Islet of Langerhans (tissue), 1 donor: ENCODE results near the gene CEACAM7.
"Not testable (repeated sequence)": the region's sequence is repeated elsewhere in the genome, so short reads cannot be mapped to it uniquely, and the experiment has no call there.

ENCODE experiments used
- FAIRE-seq: peaks from one replicate; lab custom pipeline; 2011; peaks lifted over from hg19 to GRCh38; lab: Jason Lieb, UNC

The CEACAM7 gene

DNA sequence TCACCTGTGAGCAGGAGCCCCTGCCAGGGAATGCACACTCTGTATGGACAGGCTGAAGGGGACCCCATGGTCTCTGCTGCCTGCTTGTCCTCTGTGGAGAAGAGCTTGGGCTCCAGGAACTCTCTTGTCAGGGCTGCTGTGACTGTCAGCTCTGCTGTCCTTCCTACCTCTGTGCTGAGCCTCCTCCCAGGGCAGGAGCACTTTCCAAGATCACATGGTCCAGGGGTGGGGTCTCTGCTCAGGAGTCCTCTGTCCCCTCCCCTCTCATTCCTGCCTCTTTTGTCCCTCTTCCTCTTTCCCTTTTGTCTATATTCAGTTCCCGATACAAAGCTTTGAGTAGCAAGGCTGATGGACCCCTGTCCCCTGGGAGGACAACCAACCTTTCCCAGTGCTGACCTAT, at the start of gene CEACAM7:
Gene CEACAM7, minus strand, starts transcription at position 173 of the 400 bp plus-strand sequence. Its CDS starts 105 bp downstream, at position 68.
- FAIRE-seq: no peak

DNA sequence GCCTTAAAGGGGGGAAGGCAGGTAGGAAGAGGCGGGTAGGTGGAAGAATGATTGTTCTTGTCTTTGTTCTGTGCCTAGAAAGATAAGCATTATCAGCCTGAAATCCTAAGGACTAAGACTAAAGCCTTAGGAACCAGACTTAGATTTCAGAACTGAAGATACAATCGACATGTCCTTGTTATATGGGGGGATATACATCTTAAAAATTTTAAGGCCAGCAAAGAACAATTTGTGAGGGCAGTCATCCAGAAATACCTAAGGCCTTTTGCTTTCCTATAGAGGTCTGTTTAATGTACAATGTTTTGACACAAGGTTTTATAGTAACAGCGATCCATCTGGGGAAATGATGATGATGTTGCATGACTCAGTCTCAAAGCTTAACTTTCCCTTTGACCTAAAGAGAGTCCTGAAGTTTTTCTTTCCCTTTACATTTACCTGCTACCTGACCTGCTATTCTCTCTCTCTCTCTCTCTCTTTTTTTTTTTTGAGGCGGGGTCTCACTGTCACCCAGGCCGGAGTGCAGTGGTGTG, 47.1 kb upstream of the CEACAM7 start:
- no peak for FAIRE-seq

DNA sequence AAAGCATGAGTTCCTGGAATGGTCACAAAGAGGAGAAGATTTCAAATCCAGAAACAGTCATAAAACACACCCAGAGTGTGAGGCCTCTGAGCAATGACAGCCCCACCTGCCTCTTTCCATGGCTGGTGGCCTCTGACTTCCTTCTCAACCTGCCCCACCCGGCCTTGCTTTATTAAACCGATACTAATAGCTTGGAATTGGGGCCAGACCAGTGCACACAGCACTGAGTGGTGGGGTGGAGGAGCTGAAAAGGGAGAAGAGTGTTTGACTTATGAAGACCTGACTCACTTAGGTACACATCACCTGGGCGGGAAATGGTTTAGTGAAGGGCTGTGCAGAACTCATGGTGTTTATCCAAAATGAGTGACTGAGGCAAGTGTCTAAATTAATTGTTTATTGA, 46.5 kb upstream of the CEACAM7 start:
- FAIRE-seq: no peak

DNA sequence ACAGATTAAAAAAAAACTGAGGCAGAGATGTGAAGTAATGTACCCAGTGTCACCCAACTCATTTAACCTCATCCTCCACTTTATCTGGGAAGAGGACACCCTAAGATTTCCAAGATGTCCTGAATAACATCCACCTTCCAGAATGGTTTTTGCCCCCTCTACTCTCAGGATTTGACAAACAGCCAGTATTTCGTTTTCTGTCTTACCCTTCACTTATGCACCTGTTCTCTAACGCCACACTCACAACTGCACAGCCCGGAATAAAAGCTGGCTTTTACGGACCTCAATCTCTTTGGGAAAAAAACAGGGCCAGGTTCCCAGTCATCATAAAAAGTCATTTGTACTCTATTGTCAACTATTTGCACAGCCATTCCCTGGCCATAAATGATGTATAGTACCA, 46.1 kb upstream of the CEACAM7 start:
- FAIRE-seq: no peak

DNA sequence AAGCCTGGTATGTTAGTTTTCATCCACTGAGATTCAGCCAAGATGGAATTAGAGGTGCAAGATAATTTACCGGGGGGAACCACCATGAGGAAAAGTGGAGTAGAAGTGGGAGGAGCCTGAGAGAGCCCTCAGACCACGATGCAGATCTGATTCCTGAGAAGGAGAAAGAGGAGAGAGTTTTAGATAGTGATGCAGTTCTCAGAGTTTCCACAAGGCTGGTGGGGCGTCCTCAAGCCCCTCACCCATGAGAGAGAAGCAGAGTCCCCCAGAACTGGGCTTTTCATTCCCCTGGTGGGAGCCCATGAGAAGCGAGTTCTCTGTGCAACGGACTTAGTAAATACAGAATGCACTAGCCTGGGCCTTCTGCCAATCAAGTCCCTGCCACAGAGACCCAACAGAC, 38.4 kb upstream of the CEACAM7 start:
- no peak for FAIRE-seq

DNA sequence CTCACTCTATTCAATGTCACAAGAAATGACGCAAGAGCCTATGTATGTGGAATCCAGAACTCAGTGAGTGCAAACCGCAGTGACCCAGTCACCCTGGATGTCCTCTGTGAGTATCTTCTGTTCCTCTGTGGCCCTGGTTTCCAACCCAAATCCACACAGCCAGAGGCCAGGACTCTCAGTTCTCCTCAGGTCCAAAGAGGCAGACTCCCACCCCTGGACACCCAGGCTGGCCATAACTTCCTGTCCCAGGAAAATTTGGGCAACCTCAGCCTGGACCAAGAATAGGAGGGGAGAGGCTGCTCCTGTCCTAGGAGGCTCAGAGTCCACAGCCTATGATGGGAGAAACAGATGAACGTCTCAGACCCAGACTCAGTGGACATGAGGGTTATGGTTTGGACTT, 32.0 kb upstream of the CEACAM7 start:
- FAIRE-seq: no peak

DNA sequence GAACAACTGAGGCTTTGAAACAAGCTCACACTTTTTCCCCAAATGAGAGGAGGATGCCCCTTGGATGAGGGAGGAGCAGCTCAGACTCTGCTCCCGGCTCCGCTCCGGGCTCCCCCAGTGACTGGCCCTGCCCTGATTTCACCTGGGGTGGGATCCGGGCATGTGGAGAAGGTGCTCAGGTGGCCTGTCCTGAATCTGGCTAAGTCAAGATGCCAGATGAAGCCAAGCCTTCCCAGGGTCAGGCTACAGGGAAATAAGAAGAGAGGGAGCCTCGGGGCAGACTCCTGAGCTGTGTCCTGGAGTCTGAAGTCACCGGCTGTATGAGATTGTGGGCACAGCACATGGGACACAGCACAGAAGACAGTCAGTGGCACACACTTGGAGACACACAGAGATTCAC, 30.7 kb upstream of the CEACAM7 start:
- no peak for FAIRE-seq

DNA sequence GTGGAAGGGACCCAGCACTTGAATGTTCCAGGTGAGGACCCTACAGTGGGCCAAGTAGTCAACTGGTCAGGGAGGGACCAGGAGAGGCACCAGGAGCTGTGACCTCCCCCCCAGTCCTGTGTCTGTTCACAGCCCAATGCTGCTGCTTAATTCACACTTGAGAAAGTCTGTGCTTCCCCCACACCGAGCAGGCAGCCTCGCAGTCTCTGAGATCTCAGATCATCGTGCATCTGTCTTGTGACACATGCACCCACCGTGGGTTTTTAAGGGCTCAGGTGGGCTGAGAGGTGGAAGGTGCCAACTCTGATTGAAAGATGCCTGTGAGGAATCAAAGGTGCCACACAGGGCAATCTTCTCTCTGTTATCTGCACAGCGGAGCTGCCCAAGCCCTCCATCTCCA, 26.5 kb upstream of the CEACAM7 start:
- FAIRE-seq: no peak

DNA sequence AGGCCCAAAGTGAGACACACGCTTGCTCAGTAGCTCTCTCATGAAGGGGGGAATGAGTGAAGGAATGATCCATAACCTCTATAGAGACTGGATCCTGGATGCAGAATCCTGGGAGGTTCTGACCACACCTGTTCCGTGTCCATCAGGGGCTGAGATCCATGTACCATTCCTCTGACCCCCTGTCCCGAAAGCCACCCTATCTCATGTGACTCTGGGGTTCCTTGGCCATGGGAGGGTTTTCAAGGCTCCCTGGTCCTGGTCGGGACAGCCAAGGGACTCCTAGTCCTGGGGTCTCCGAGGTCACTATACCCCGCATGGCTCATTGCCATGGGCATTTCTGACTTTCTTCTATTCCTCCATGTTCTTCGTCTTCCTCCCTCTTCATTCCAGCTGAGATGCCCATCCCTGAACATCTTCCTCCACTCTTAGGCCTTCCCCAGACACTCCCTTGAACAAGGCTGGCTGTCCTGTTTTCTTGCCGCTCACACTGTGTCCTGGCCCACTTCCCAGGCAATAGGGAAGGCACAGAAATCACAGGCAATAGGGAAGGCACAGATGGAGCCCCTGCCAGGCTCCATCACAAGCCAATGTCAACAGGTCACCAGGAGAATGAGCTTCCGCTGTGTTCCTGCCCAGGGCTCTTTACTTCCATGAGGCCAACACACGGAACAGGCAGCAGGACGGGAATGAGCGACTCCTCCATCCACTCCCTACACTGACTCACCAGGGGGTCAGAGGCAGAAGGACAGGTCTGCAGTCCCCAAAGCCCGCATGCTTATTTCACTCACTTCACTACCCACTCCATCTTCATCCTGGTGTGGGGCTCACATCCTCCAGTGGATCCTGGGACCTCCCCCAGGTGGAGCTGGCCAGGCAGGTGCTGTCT, 23.5 kb upstream of the CEACAM7 start:
- no peak for FAIRE-seq

DNA sequence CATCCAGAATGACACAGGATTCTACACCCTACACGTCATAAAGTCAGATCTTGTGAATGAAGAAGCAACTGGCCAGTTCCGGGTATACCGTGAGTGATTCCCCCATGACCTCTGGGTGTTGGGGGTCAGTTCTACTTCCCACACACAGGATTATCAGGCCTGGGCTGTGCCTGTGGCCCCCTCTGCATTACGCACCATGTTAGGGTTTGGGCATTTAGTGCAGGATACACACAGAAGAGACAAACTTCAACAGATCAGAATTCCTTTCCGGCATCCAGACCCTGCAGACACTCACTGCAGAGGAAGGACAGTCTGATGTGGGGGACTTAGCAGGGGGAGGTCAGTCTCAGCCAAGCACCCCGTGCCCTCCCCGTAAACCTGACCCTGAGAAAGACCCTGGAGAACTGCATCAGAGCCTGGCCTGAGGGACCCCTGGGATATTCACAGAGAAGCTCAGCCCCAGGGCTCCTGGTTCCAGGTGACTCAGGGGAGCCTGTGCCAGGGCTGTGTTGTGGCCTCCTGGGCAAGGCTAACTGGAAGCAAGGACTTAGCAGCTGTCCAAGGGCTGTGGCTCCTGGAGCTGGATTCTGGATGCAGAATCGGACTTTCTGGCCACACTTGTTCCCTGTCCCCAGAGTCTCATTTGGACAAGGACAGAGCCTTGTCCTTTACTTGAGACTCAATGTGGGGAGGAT, 22.0 kb upstream of the CEACAM7 start:
- no peak for FAIRE-seq

DNA sequence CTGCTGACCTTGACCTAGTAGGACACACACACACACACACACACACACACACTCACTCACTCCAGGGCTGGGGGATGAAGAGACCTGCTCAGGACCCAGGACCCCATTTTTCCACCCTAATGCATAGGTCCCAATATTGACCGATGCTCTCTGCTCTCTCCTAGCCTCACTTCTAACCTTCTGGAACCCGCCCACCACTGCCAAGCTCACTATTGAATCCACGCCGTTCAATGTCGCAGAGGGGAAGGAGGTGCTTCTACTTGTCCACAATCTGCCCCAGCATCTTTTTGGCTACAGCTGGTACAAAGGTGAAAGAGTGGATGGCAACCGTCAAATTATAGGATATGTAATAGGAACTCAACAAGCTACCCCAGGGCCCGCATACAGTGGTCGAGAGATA, 21.4 kb upstream of the CEACAM7 start:
- not testable (repeated sequence) for FAIRE-seq

DNA sequence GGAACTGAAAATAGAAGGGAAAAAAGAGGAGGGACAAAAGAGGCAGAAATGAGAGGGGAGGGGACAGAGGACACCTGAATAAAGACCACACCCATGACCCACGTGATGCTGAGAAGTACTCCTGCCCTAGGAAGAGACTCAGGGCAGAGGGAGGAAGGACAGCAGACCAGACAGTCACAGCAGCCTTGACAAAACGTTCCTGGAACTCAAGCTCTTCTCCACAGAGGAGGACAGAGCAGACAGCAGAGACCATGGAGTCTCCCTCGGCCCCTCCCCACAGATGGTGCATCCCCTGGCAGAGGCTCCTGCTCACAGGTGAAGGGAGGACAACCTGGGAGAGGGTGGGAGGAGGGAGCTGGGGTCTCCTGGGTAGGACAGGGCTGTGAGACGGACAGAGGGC, 20.4 kb upstream of the CEACAM7 start, which contains the start of gene CEACAM5:
Gene CEACAM5, plus strand, starts transcription at position 146 of the 400 bp plus-strand sequence. Its CDS starts 106 bp downstream, at position 252.
- no peak for FAIRE-seq

DNA sequence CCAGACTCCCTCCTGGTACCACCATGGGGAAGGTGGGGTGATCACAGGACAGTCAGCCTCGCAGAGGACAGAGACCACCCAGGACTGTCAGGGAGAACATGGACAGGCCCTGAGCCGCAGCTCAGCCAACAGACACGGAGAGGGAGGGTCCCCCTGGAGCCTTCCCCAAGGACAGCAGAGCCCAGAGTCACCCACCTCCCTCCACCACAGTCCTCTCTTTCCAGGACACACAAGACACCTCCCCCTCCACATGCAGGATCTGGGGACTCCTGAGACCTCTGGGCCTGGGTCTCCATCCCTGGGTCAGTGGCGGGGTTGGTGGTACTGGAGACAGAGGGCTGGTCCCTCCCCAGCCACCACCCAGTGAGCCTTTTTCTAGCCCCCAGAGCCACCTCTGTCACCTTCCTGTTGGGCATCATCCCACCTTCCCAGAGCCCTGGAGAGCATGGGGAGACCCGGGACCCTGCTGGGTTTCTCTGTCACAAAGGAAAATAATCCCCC, 19.9 kb upstream of the CEACAM7 start:
- no peak for FAIRE-seq

DNA sequence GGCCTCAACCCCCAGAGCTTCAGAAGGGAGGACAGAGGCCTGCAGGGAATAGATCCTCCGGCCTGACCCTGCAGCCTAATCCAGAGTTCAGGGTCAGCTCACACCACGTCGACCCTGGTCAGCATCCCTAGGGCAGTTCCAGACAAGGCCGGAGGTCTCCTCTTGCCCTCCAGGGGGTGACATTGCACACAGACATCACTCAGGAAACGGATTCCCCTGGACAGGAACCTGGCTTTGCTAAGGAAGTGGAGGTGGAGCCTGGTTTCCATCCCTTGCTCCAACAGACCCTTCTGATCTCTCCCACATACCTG, 19.4 kb upstream of the CEACAM7 start:
- no peak for FAIRE-seq

DNA sequence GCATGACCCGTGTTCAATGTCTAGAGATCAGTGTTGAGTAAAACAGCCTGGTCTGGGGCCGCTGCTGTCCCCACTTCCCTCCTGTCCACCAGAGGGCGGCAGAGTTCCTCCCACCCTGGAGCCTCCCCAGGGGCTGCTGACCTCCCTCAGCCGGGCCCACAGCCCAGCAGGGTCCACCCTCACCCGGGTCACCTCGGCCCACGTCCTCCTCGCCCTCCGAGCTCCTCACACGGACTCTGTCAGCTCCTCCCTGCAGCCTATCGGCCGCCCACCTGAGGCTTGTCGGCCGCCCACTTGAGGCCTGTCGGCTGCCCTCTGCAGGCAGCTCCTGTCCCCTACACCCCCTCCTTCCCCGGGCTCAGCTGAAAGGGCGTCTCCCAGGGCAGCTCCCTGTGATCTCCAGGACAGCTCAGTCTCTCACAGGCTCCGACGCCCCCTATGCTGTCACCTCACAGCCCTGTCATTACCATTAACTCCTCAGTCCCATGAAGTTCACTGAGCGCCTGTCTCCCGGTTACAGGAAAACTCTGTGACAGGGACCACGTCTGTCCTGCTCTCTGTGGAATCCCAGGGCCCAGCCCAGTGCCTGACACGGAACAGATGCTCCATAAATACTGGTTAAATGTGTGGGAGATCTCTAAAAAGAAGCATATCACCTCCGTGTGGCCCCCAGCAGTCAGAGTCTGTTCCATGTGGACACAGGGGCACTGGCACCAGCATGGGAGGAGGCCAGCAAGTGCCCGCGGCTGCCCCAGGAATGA, 18.9 kb upstream of the CEACAM7 start:
- no peak for FAIRE-seq

DNA sequence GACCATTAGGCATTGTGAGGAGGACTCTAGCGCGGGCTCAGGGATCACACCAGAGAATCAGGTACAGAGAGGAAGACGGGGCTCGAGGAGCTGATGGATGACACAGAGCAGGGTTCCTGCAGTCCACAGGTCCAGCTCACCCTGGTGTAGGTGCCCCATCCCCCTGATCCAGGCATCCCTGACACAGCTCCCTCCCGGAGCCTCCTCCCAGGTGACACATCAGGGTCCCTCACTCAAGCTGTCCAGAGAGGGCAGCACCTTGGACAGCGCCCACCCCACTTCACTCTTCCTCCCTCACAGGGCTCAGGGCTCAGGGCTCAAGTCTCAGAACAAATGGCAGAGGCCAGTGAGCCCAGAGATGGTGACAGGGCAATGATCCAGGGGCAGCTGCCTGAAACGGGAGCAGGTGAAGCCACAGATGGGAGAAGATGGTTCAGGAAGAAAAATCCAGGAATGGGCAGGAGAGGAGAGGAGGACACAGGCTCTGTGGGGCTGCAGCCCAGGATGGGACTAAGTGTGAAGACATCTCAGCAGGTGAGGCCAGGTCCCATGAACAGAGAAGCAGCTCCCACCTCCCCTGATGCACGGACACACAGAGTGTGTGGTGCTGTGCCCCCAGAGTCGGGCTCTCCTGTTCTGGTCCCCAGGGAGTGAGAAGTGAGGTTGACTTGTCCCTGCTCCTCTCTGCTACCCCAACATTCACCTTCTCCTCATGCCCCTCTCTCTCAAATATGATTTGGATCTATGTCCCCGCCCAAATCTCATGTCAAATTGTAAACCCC, 17.5 kb upstream of the CEACAM7 start:
- no peak for FAIRE-seq

DNA sequence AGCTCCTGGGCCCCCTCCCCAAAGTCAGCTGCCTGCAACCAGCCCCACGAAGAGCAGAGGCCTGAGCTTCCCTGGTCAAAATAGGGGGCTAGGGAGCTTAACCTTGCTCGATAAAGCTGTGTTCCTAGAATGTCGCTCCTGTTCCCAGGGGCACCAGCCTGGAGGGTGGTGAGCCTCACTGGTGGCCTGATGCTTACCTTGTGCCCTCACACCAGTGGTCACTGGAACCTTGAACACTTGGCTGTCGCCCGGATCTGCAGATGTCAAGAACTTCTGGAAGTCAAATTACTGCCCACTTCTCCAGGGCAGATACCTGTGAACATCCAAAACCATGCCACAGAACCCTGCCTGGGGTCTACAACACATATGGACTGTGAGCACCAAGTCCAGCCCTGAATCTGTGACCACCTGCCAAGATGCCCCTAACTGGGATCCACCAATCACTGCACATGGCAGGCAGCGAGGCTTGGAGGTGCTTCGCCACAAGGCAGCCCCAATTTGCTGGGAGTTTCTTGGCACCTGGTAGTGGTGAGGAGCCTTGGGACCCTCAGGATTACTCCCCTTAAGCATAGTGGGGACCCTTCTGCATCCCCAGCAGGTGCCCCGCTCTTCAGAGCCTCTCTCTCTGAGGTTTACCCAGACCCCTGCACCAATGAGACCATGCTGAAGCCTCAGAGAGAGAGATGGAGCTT, 15.7 kb upstream of the CEACAM7 start:
- FAIRE-seq: no peak

DNA sequence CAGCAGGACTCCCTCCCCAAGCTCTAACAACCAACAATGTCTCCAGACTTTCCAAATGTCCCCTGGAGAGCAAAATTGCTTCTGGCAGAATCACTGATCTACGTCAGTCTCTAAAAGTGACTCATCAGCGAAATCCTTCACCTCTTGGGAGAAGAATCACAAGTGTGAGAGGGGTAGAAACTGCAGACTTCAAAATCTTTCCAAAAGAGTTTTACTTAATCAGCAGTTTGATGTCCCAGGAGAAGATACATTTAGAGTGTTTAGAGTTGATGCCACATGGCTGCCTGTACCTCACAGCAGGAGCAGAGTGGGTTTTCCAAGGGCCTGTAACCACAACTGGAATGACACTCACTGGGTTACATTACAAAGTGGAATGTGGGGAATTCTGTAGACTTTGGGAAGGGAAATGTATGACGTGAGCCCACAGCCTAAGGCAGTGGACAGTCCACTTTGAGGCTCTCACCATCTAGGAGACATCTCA, 14.1 kb upstream of the CEACAM7 start:
- FAIRE-seq: no peak

DNA sequence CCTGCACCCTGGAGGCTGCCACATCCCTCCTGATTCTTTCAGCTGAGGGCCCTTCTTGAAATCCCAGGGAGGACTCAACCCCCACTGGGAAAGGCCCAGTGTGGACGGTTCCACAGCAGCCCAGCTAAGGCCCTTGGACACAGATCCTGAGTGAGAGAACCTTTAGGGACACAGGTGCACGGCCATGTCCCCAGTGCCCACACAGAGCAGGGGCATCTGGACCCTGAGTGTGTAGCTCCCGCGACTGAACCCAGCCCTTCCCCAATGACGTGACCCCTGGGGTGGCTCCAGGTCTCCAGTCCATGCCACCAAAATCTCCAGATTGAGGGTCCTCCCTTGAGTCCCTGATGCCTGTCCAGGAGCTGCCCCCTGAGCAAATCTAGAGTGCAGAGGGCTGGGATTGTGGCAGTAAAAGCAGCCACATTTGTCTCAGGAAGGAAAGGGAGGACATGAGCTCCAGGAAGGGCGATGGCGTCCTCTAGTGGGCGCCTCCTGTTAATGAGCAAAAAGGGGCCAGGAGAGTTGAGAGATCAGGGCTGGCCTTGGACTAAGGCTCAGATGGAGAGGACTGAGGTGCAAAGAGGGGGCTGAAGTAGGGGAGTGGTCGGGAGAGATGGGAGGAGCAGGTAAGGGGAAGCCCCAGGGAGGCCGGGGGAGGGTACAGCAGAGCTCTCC, 13.5 kb upstream of the CEACAM7 start:
- no peak for FAIRE-seq
